Psoas muscle (tissue), 8 donors: ENCODE data around the gene RBBP8NL. TPM values are rescaled to one million over a fixed set of nuclear protein-coding genes. Genes with fewer than 3 reads are reported as not detected.

Source experiments
- ATAC-seq, 4 donors: fragments of 200-7000 bp; cut with Tn5 transposase; one replicate each; pipeline ENCODE4 v1.9.1; 2020; ENCODE audit warnings: moderate library complexity in 3 of 4, mild to moderate bottlenecking in 2 of 4
- DNase-seq, 2 donors: peaks; one replicate each; pipeline ENCODE4 v3.0.0-alpha.2; 2020
- H3K27ac ChIP-seq: fragments of 200-600 bp; one replicate; pipeline ENCODE4 v1.8.0; 2022
- H3K27me3 ChIP-seq, 3 donors: fragments of 200-600 bp in 1 of 3; one replicate each; pipeline versions ENCODE4 v1.6.1 to v1.8.0; 2013 to 2022; ENCODE audit warnings: low read length in 2 of 3, mild to moderate bottlenecking in 2 of 3, moderate library complexity in 1 of 3; ENCODE audit not compliant: insufficient read depth in 3 of 3
- H3K36me3 ChIP-seq, 2 donors: fragments of 200-600 bp in 1 of 2; one replicate each; pipeline versions ENCODE4 v1.6.1 to v1.8.0; 2013 to 2022; ENCODE audit warnings: low read depth in 1 of 2, mild to moderate bottlenecking in 1 of 2, moderate library complexity in 1 of 2; ENCODE audit not compliant: insufficient read depth in 1 of 2
- H3K4me1 ChIP-seq: fragments of 200-600 bp; one replicate; pipeline ENCODE4 v1.8.0; 2022
- H3K4me3 ChIP-seq: fragments of 200-600 bp; one replicate; pipeline ENCODE4 v1.8.0; 2022; ENCODE audit warnings: mild to moderate bottlenecking
- H3K9me3 ChIP-seq: fragments of 200-600 bp; one replicate; pipeline ENCODE4 v1.8.0; 2022
- WGBS, 3 donors: extraction: QIAGEN DNeasy Blood & Tissue Kit; methylation state at CpG; one replicate each; pipeline versions ENCODE4 v1.1.6 to v1.1.7; 2013; 5-methylcytosine and 5-hydroxymethylcytosine counted together
- intact Hi-C, 2 donors: fragments of 100-400 bp; cut with DNase I; formaldehyde crosslinking; loops; one replicate each; pipeline versions ENCODE4 v1.11.0 to v1.14.2; 2022
- polyA plus RNA-seq, 3 donors: library from polyadenylated mRNA; stranded (reverse); fragments of 200-250 nt; gene quantifications; one replicate each; pipeline ENCODE4 v1.2.3, GENCODE V29; 2013
- total RNA-seq, 4 donors: library from RNA; stranded (reverse); fragmentation: NEBNext Ultra II Directional in 2 of 4; extraction: Animal tissue kit (Norgen Biotek cat#: 25700) in 2 of 4; gene quantifications; one replicate each; pipeline versions ENCODE4 v1.2.1 to v1.2.4, GENCODE V29; 2021 to 2023
- TF ChIP-seq, protein P1 (sequence below): fragments of 200-600 bp; IDR thresholded peaks from one replicate; pipeline ENCODE4 v1.8.0; 2022; ENCODE audit warnings: antibody characterized with exemption
- donor health status: healthy with polysubstance abuse.
- donor health status: DM: no; HTN: no; CAD: no; lungs with moderate emphysema.
- donor health status: Bipolar disorder and iron deficiency.
- donor health status: healthy.
- donor health status: DM: yes; HTN: yes; CAD: no.
- donor health status: DM: no; HTN: no; CAD: no.
- donor health status: DM: no; HTN: no; CAD: no.
- donor health status: DM: yes; HTN: yes; CAD: no.

The RBBP8NL gene
- total and polyA plus RNA-seq, 7 donors: 0.03 to 0.08 TPM; not detected in 5

DNA sequence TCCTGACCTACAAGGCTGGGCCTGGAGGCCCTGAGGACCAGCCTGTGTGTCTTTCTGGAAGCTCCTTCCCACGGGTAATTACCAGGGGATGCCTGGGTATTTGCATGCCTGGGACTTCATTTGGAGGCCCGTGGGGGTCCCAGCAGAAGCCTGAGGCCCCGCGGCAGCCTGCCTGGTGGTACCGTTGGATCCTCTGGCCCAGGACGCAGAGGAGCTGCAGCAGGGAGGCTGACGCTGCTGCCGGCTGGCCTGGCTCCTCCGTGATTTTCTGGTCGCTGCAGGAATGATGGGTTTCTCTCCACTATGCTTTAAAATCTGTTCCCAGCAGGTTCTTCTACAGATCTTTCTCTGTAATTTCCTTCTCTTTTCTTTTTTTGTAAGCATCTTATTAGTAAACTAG lies 26.8 kb downstream of the RBBP8NL start:
- 84 to 87% (median 86%) methylated on average over 10 of the region's 10 CpGs for WGBS, 3 donors
- Histone ChIP-seq H3K4me3 (no peak overlapping the region), H3K36me3 (peaks cover 0 to 2% of the 10 kb centered on the region in 2 donors), H3K4me1 (peaks cover 2% of the 10 kb centered on the region), H3K27ac (no peak overlapping the region), H3K9me3 (no peaks in the 10 kb centered on the region), H3K27me3 (no peaks in the 10 kb centered on the region)
- TF ChIP-seq, protein P1, sequence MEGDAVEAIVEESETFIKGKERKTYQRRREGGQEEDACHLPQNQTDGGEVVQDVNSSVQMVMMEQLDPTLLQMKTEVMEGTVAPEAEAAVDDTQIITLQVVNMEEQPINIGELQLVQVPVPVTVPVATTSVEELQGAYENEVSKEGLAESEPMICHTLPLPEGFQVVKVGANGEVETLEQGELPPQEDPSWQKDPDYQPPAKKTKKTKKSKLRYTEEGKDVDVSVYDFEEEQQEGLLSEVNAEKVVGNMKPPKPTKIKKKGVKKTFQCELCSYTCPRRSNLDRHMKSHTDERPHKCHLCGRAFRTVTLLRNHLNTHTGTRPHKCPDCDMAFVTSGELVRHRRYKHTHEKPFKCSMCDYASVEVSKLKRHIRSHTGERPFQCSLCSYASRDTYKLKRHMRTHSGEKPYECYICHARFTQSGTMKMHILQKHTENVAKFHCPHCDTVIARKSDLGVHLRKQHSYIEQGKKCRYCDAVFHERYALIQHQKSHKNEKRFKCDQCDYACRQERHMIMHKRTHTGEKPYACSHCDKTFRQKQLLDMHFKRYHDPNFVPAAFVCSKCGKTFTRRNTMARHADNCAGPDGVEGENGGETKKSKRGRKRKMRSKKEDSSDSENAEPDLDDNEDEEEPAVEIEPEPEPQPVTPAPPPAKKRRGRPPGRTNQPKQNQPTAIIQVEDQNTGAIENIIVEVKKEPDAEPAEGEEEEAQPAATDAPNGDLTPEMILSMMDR: no peak
- no peak for DNase-seq
- intact Hi-C loops: no loop called here
- ATAC-seq: no peak

DNA sequence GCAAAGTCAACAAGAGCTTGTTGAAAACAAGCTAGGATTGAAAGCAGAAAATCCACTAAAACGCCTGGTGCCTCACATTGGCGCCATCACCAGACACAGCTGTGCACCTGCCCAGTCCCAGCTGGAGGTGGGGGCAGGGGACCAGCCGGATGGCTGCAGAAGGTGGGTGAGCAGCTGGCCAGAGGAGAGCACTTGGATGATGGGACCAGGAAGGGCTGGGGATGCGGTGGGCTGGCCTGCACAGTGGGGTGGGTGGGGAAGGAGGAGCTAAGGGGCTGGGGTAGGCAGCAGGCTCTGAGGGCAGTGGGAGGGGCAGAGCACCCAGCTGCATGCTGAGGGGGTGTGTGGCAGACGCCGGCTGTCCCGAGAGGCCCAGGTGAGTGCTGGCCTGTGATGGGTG lies 27.3 kb downstream of the RBBP8NL start:
- no peak overlapping the region for H3K4me3 ChIP-seq
- TF ChIP-seq, protein P1: no peak
- WGBS, 3 donors: 66 to 78% (median 76%) methylated on average over 7 of the region's 7 CpGs
- intact Hi-C loops: no loop called here
- H3K27me3 ChIP-seq: no peaks in the 10 kb centered on the region
- H3K27ac ChIP-seq: no peak overlapping the region
- no peaks in the 10 kb centered on the region for H3K4me1 ChIP-seq
- peaks cover 0 to 6% of the 10 kb centered on the region in 2 donors for H3K36me3 ChIP-seq
- no peaks in the 10 kb centered on the region for H3K9me3 ChIP-seq
- no peak for DNase-seq
- ATAC-seq: no peak

DNA sequence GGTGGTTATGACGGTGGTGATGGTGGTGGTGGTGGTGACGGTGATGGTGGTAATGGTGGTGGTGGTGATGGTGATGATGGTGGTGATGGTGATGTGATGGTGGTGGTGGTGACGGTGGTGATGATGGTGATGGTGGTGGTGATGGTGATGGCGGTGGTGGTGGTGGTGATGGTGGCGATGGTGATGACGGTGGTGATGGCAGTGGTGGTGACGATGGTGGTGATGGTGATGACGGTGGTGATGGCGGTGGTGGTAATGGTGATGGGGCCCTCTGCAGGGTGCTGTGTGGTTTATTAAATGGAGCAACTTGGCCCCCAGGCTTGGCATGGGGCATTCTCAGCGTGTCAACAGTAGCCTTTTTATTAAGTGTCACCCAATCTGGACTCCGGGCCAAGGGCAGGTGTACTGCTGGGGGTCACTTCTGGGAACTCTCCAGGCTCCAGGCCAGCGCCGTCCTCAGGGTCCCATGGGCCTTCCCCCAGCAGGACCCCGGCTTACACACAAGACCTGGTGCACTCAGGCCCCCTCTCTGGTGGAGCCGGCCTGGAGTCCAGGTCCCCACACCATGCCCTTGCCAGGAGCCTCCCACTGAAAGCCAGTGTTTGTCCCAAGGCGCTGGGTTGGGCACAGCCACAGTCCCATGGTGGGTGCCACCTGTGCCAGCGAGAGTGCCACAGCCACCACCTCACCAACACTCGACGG lies 29.1 kb downstream of the RBBP8NL start:
- H3K27me3 ChIP-seq: no peaks in the 10 kb centered on the region
- no peaks in the 10 kb centered on the region for H3K9me3 ChIP-seq
- DNase-seq (no peak), ATAC-seq (no peak)
- H3K36me3 ChIP-seq: peaks cover 0 to 20% of the 10 kb centered on the region in 2 donors
- no peak overlapping the region for H3K27ac ChIP-seq
- H3K4me1 ChIP-seq: no peaks in the 10 kb centered on the region
- intact Hi-C loops: no loop called here
- WGBS, 3 donors: 94 to 96% (median 94%) methylated on average over 17 to 19 of the region's 19 CpGs
- no peak overlapping the region for H3K4me3 ChIP-seq
- TF ChIP-seq, protein P1: no peak

DNA sequence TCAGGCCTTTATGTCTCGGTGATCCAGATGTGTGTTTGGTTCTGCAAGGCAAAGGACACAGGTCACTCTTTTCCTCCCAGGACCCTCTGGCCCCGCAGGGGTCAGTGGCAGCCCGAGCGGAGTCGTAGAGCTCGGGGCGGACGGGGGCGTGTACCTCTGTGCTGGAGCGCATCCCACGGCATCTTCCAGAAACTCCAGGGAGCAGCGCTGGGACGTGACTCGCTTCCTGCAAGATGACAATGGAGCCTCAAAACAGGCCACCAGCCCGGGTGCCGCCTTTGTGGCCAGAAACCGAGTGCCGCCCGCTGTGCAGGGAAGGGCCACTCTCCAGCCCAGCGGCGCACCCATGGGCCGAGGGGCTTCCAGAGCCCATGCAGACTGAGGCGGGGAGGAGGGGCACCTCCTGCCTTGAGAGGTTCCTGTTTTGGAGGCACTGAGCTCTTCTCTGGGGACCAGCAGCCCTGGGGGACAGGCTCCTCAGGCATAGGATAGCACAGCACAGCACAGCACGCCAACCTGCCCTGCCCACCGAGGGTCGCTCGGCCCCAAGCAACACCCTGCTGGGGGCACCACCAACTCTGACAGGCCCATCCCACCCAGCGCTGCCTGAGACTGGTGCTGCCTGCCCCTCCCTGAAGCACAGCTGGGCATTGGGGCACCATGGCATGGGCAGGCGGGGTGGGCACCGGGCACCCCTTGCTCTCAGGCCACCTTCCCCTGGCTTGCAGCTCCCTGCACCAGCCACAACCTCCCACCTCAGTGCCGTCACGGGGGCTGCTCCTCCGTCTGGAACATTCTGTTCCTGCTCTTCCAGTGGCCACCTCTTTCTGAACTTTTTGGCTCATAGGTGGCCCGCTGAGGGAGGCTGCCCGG lies 30.7 kb downstream of the RBBP8NL start:
- 83 to 85% (median 84%) methylated on average over 34 to 35 of the region's 35 CpGs for WGBS, 3 donors
- ATAC-seq (no peak), DNase-seq (no peak)
- no peak overlapping the region for H3K27ac ChIP-seq
- intact Hi-C loops: no loop called here
- H3K36me3 ChIP-seq: peaks cover 0 to 30% of the 10 kb centered on the region in 2 donors
- no peaks in the 10 kb centered on the region for H3K4me1 ChIP-seq
- TF ChIP-seq, protein P1: no peak
- H3K4me3 ChIP-seq: no peak overlapping the region
- no peaks in the 10 kb centered on the region for H3K27me3 ChIP-seq
- no peaks in the 10 kb centered on the region for H3K9me3 ChIP-seq
